Fibroblast of the conjunctiva (primary cell): ENCODE data around the gene TNRC18.
"Not testable (repeated sequence)": the region's sequence is repeated elsewhere in the genome, so short reads cannot be mapped to it uniquely, and the experiment has no call there.

Source experiments
- DNase-seq: peaks from one replicate; pipeline ENCODE4 v3.0.0-alpha.2; 2010; ENCODE audit warnings: low read depth

TNRC18 gene

DNA sequence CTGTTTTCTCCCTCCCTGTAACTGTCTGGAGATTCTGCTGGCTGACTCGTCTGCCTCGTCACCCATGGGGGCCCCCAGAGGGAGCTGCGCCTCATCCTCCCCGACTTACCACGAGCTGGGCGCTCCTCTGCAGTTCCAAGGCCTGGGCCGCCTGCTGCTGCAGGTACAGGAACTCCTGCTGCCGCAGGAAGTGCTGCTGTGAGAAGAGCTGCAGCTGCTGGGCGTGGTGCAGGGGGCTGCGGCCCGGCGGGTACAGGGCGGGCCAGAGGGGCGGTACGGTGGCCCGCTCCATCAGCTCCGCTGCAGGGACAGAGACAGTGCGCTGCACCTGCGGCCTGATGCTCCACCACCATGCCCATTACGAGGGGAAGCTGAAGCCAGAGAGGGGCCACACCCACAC, 47.7 kb downstream of the TNRC18 start:
- no peak for DNase-seq

DNA sequence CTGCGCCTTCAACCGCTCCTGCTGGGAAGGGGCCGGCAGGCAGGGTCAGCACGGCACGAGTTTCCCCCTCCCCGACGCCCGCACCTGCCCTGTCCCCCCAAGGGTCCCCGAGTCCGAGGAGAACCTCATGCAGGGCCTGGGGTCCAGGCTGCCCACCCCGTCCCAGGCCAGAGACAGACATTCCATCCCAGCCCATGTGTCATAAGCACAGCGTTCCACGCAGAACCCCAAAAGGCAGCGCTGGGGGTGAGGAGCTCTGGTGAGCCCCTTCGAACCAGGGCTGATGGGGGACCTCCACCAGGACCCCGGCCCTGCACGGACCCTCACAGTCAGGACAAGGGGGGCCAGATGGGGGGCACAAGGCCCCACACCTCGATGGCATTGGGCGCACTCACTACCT, 49.2 kb downstream of the TNRC18 start:
- DNase-seq = no peak

DNA sequence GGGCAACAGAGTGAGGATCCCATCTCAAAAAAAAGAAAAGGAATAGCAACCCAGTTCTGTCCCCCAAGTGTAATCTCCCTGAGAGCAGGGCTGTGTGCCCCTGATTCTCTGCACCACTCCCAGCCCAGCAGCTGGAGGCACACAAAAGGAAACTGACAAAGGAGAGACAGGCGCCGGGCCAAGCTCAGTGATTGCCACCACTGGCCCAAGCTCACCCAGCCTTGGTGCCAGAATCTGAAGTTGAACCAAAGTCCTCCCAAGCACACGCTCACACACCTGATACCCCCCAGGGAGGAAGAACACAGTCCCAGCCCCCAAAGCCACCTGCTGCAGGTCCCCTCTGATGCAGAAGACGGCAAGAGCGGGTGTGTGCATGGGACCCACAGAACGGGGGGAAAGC, 50.3 kb downstream of the TNRC18 start:
- no peak for DNase-seq

DNA sequence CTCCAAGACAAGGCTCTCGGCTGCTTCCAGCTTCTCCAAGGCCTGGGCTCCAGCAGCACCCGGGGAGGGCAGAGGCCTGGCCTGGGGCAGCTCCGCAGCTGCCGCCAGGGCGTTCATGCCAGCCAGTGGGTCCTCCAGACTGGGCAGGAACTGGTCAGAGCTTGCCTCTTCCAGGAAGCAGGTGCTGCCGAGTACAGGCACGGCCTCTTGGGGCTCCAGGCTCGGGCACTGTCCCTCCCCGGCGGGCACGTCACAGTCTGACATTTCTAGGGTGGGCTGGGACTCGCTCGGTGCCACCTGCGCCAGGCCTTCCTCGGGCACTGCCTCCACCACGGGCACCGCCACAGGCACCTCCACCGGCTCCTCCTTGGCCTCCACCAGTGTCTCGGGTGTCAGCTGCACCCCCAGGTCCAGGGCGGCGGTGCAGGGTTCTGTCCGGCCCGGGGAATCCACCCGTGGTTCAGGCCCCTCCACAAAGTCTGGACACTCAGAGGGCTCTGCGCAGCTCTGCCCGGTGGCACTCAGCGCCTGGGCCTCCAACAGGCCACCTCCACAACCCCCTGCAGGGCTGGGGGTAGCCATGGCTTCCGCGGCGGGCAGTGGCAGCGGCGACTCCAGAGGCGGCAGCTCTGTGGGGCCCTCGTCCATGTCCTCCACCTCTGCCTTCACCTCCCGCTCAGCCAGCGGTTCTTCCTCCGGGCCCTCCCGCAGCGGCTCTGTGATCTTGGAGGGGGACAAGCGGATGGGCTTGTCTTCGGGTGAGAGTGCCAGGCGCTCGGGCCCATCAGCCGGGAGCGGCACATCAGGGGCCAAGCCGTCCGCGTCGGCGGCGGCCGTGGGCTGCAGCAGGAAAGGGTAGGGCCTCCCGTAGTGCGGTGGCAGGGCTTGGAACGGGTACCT, 52.9 kb downstream of the TNRC18 start:
- DNase-seq = no peak

DNA sequence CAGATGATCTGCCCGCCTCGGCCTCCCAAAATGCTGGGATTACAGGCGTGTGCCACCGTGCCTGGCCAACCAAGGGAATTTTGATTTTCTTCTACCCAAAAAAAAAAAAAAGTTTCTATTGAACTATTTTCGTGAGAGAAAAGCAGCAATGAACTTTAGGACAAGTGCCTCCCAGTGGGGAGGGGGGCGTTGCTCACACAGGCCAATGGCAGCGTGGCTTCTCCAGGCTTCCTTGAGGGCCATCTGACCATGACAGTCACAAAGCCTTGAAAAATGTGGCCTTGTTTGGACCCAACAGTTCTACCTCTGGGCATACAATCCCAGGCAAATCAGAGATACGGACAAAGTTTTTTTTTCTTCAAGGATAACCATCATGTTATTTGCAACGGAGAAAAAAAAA, 56.0 kb downstream of the TNRC18 start:
- no peak for DNase-seq

DNA sequence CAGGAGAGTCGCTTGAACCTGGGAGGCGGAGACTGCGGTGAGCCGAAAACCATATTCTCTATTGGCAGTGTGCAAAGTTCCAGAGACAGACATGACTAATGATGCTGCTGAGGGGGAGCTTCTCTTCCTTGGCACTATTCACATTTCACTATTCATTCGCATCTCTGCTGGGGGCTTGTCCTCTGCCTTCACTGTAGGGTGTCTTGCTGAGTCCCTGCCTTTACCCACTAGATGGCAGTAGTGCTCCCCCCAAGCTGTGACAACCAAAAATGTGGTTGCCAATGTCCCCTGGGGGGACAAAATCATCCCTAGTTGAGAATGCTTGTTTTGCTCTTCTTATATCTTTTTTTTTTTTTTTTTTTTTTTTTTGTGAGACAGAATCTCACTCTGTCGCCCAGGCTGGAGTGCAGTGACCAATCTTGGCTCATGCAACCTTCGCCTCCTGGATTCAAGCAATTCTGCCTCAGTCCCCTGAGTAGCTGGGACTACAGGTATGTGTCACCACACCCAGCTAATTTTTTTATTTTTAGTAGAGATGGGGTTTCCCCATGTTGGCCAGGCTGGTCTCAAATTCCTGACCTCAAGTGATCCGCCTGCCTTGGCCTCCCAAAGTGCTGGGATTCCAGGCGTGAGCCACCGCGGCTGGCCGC, 57.5 kb downstream of the TNRC18 start:
- peak; percentile 76 for DNase-seq

DNA sequence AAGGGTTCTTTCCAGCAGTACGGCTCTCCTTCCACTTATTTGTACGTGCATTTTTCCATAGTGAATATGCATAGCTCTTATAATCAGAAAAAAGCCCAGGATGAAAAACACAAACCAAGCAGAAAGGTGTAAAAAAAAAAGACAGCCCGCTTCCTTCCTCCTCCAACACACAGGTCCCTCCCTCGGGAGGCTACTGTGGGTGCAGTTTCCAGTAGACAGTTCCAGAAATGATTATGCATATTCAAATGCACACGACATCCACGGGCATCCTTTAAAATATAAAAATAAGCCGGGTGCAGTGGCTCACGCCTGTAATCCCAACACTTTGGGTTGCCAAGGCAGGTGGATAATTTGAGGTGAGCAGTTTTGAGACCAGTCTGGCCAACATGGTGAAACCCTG, 59.9 kb downstream of the TNRC18 start:
- no peak for DNase-seq

DNA sequence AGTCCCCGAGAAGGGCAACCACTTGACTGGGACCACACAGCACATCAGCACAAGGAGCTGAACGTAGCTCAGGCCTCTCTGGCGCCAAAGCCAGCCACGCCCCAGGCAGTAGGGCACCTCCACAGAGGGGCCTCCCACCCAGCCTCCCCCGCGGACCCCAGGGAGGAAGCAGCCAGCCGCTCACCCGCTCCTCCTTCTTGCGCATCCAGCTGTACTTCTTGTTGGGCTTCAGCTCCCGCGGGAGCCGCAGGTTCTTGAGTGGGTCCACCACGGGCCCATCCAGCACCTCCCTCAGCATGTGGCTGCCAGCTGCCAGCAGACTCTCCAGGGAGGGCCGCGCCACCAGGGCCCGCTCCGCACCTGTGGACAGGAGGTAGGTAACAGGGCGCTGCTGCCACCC, 61.2 kb downstream of the TNRC18 start:
- DNase-seq = no peak

DNA sequence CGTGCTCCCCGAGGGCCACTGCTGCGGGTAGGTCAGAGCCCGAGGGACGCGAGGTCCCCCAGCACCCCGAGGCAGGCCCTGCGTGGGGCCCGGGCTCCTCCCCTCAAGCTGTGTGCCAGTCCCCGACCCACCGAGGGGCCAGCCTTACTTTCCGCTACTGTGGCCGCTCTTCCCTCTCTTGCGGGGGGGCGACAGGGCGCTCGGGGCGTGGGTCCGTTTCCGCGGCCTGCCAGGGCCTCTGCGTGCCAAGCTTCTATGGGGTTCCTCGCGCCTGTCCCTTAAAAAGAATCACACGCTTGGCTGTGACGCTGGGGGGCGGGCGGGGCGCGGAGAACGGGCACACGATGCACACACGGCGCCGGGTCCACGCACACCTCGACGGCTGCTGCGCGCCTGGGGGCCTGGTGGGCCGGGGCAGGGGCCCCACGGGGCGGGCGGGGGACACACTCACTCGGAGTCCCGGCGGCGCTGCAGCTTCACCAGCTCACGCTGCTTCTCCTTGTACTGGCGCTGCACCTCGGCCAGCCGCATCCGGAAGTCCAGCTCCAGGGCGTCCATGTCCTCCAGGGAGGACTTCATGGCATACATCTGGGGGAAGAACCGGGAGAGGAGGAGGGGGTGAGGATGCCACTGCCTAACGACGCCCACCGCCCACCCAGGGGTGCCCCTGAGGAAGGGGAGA, 62.0 kb downstream of the TNRC18 start:
- no peak for DNase-seq

DNA sequence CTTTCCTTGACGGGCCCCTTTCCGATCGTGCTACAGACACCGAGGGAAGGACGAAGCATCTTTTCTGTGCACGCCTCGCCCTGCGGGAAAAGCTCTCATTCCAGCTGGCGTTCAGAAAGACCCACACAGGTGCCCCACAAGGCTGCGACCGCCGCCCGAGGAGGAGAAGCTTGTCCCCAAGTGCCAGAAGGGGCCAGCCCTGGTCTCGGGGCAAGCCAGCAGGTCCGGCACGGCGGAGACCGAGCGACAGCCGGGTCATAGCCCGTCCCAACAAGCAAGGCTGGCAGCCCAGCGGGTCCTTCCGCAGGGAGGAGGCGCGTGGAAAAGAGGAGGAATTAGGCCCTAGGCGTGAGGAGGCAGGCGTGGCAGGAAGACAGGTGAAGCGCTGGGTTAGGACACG, 62.7 kb downstream of the TNRC18 start:
- no peak for DNase-seq

DNA sequence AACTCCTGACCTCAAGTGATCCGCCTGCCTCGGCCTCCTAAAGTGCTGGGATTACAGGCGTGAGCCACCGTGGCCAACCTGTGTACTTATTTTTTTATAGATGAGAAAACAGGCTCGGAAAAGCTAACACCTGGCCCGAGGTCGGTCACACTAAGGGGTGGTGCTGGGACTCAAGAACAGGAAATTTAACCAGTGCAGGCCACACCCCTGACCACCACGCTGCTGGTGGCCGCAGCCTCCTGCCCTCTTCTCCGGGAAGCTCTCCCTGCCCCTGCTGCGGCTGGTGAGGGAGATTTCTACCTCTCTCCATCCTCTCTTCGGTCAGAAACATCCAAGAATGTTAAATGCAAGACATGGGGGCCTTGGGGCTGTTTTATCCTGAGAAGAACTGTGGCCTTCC, 63.2 kb downstream of the TNRC18 start:
- DNase-seq = no peak

DNA sequence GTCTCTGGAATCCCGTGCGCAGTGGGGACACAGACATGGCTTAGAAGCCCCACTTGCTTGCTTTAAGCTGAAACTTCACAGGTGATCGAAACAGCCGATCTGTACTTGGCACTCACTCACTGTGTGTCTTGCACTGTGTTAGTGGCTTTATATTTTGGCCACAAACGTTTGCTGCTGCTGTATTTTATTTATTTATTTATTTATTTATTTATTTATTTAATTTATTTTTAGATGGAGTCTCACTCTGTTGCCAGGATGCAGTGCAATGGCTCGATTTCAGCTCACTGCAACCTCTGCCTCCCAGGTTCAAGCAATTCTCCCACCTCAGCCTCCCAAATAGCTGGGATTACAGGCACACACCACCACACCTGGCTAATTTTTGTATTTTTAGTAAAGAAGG, 63.6 kb downstream of the TNRC18 start:
- DNase-seq = not testable (repeated sequence)

DNA sequence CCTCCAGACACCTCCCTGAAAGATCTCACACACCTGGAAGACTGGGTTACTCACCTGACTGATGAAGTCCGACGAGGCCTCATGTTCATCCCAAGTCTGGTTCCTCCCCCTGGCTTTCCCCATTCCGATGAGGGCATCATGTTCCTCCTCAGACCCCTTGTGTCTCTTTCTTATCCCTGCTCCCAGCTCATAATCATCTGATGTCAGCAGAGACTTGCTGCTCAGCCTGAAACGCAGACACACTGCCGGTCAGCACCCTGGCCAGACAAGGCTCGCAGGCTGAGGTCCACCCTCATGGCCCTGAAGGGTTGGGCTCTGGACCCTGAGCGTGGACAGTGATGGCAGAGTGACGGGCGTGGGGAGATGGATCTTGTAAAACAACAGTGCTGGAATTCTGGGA, 64.3 kb downstream of the TNRC18 start:
- no peak for DNase-seq

DNA sequence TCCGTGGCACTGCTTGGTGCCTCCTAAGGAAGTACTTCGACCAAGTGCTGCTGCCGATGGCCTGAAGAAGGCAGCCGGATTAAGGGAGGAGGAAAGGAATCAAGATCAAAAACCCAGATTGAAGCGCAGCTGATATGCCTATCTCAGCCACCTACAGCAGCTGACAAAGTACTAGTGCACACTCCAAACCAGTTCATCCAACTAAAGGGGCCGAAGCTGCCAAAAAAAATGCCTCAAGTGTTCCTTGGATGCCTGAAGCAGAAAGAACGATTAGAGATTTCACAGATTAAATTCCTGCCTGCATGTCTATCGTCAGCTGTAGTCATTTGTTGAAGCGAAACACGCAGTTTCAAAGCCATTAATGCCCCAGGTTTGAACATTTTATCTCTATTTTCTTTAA, 65.7 kb downstream of the TNRC18 start:
- no peak for DNase-seq

DNA sequence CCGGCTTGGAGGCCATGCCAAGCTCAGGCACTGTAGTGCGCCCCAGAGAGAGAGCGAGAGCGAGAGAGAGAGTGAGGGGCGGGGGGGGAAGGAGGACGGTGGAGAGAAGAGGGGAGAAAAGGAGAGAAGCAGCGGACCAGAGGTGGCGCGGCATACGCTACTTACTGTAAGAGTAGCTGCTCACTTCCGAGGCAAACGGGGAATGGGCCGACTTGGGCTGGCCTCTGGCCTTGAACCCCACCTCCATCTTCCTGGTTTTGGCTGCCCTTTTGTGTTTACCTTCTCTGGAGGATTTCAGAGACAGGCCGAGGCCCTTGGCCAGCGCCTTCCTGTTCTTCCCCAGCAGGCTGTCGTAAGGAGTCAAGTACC, 66.9 kb downstream of the TNRC18 start:
- no peak for DNase-seq

DNA sequence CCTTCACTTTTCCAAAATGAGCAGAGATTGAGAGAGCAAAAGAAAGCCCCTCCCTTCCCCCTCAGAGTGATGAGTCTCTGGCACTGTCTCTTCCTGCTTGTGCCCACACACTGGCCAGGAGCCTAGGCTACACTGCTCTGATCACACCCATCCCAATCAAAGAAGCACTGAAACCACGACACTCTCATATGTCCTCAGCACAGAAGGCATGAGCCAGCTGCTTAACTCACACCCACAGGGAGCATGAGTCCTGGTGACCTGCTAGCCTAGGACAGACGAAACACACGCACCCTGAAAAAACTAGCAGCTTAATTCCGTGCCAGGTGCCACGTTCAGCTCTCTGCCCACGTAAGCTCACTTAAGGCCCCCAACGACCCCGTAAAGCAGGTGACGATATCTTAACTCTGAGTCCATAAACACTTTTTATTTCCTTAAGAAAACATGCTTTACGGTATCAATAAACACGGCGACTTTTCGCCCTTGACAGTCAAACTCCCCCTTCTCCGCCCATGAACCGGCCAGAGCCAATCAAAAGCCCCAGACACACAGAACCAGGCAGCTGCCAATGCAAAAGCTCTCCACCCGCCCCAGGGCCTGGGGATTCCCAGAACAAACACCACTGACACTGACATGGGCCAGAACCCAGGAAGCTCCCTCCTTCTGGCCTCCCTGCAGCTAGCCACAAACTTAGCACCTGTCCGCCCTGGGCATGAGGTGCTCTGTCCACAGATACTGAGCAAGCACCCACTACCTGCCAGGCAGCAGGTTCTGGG, 69.0 kb downstream of the TNRC18 start:
- DNase-seq = no peak

DNA sequence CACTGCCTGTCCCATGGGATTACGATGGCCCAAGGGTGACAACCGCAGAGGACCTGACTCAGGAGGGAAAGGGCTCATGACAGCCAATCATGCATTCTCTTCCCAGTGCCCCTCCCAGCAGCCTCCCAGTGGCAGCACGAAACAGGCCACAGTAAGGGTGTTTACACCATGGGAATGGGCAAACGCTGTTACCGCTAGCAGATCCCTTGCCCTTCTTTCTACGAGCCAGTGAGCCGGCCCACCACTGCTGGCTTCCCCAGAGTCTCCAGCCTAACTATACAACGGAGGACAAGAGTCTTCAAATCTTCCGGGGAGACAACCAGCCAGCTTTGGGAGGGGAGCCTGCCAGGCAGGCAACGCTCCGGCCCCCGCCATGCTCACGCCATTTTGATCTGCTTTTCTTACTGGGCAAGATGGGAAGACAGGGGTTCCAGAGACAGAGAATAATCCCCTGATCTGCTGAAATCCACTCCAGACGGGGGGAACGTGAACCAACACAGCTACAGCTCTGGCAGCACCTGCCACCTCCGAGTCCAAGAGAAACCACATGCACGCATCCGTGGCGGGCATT, 71.1 kb downstream of the TNRC18 start:
- no peak for DNase-seq

DNA sequence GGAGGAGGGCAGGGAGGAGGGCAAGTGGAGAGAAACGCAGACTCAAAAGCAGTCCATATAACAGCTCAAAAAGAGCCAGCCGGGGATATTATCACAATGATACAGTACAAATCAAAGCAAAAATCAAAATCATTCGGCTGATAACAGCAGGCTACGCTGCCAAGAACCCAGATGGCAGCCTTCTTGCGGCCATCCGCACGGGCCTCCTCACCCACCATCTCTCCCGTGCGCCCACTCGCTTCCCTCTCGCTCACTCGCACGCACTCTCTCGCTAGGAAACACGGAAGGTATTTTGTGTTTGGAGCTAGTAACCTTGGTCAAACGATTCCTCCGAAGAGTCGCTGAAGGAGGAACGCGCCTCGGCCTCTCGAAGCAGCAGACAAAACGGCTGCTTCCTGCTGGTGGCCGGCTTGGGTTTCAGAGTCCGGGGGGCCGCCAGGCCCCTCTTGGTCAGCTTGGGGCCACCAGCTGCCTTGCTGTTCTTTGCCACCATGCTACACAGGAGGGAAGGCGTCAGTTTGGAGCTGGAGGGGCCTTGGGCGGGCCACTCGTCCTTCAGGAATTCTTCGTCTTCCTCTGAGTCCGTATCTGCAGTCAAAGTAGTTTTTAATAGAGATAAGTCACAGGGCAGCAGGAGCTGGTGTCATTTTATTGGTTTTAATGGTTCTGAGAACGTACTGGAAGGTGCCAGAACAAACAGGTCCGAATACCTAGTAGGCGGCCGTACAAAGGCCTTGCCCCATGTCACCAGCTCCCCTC, 71.9 kb downstream of the TNRC18 start:
- no peak for DNase-seq

DNA sequence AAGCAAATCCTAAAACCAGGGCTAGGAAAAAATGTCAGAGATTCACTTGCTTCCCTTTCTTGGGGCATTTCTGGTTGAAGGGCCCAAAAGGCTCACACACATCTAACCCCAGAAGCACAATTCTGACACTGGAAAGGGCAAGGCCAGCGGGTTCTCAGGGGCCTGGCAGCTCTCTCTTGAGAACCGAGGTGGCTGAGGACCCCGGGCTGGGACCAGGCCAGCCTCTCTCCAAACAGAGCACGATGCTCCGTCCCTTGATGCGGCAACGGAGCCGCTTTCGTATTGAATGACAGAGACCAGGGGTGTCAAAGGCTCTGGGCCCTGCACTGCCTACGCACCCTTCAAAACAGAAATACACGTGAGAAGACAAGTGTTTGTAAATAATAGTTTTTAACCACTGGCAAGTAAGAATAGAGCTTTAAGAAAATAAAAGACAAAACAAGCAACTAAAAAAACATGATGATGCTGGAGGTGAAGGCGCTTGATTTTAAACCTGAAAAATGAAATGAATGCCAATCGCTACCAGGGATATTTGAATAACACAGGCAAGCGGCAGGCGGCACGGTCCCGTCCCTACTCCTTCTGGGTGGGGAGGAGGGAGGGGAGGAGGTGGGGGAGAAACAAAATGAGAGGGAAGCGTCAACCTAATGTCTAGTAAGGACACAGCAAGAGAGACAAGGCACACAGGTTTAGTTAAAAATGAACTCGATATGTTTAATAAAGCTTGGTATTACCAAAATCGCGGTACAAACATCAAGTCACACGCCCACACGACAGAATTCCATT, 72.8 kb downstream of the TNRC18 start:
- DNase-seq = no peak

DNA sequence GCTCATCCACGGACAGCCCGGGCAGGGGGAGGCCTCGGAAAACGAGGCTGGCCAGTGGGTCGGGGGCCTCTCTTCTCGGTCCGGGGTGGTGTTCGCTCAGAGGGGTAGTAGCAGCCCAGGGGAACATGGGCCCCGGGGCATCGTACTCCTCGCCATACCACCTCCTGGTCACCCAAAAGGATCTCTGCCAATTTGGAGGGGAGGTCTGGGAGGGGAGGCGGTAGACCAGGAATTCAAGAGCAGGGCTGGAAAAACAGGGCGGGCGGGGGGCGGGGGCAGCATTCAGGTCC, 73.5 kb downstream of the TNRC18 start:
- no peak for DNase-seq
